Measurements from ENCODE around the gene HOXA6. TPM values are rescaled to one million over a fixed set of nuclear protein-coding genes. Genes with fewer than 3 reads are reported as not detected.

Gene HOXA6
- total RNA-seq, 1 donor from 2014 or later: not detected

DNA sequence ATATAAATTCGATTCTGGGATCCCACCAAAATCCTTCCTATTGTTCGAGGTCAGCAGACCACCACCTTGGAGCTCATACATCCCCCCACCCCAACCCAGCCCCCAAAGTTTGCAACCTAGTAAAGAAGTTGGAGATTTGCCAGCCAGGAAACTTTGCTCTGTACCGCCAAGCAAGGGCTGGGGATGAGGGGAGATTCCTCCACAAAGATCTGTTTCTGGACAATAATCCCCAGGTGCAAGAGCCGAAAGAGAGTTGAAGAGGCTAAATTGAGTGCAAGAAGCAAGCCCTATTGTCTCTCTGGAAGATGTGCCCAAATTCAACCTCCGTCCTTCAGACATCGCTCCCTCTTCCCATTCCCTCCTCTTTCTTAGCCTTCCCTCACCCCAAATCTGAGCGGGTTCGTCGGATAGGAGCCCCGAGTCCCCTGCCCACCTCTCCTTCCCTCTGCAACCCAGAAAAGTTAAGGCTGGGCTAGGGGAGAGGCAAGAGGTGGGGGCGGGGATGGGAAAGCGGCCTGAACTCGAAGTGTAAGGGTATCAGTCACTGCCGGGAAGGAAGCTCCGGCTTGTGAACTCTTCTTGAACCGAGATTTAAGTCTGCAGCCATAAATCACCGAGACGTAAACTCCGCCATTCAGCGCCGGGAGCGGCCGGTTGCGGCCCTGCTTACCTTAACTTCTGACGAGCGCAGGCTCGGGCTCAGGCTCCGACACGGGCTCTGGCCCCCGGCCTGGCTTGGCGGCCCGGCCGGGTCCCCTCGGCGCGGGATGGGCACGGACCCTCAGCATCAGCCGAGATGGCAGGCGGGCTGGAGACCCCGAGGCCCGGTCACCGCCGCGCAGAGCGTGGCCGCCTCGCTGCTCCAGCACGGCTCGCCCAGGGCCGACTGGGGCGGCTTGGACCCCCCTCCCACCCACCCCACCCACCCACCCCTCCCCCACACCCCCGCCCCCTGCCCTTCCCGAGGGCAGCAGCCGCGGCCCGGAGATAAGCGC is 34.3 kb downstream of the HOXA6 start:
- intact Hi-C loops (cut with micrococcal nuclease): no loop called here

GRCh38 chr7:27112361-27112760 is 35.2 kb downstream of the HOXA6 start:
- intact Hi-C loops (cut with micrococcal nuclease): no loop called here

- intact Hi-C loops (cut with micrococcal nuclease): no loop called here
Observed at GRCh38 chr7:27111751-27112277, 35.8 kb downstream of the HOXA6 start.

- intact Hi-C loops (cut with micrococcal nuclease): no loop called here
Observed at GRCh38 chr7:27111042-27111750, 36.4 kb downstream of the HOXA6 start.

DNA sequence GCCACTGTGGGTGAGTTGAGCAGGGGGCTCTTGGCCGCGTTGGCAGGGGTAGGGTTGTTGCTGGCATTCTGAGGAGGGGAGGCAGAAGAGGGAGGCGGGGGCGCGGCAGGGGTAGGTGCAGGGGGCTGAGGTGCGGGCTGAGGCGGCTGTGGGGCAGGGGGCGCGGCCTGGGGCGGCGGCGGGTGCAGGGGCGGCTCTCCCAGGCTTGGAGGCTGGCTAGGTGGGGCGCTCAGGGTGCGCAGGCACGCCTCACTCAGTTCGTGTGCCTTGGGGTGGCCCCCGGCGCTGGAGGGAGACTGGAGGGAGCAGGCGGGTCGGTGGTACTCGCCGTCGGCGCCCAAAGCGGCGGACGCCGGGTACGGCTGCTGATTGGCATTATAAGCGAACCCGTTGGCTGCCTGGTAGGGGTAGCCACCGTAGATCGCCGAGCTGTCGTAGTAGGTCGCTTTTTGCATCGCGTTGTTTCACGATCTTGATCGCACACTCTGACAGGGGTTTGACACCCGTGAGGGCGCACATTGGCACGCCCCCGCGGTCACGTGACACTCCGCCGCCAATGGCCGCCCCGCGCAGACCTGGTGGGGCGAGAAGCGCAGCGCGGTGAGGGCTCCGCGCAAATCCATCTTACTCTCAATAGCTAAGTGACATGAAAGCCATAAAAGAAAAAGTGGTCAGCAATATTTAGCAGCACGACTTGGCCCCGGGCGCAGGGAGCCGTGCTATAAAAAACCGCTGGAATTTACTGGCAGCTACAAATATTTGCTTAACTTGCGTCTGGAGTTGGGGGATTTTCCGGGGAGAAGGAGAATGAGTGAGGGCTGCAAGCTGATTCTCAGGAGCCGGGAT is 37.2 kb downstream of the HOXA6 start:
- intact Hi-C loops (cut with micrococcal nuclease): no loop called here

DNA sequence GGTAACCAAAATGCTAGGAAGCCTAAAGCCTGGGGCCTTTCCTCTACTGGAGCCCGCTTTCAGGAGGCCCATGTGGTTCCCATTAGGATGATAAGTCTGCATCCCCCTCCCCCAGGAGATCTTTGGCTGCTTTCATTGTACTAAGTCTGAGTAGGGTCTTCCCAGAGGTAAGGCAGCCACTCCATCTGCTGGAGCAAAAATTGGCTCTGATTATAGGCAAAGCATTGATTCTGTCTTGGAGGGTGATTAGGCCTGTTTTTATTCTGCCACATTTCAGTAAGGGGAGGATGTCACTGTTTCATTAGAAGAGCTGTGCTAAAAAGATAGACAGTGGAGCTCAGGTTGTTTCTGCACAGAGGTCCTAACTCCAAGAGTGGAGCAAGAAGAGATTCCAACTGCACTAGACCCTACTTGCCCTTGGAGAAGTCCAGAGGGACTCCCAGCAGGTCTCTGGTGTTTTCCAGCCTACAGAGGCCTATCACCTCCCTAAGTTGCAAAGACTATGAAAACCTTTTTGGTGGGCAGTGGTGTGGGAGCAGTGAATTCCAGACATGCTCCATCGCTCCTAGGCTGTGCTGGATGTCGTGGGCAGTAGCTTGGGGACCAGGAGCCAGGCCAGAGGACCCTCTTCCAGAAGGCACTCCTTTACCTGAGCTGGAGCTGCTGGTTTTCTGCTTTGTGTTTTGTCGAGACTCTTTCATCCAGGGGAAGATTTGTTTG is 37.9 kb downstream of the HOXA6 start:
- intact Hi-C loops (cut with micrococcal nuclease): no loop called here

GRCh38 chr7:27108390-27109127 is 39.0 kb downstream of the HOXA6 start:
- intact Hi-C loops (cut with micrococcal nuclease): no loop called here

GRCh38 chr7:27107391-27108381 is 39.9 kb downstream of the HOXA6 start:
- intact Hi-C loops (cut with micrococcal nuclease): no loop called here

GRCh38 chr7:27106901-27107240 is 40.7 kb downstream of the HOXA6 start:
- intact Hi-C loops (cut with micrococcal nuclease): no loop called here

DNA sequence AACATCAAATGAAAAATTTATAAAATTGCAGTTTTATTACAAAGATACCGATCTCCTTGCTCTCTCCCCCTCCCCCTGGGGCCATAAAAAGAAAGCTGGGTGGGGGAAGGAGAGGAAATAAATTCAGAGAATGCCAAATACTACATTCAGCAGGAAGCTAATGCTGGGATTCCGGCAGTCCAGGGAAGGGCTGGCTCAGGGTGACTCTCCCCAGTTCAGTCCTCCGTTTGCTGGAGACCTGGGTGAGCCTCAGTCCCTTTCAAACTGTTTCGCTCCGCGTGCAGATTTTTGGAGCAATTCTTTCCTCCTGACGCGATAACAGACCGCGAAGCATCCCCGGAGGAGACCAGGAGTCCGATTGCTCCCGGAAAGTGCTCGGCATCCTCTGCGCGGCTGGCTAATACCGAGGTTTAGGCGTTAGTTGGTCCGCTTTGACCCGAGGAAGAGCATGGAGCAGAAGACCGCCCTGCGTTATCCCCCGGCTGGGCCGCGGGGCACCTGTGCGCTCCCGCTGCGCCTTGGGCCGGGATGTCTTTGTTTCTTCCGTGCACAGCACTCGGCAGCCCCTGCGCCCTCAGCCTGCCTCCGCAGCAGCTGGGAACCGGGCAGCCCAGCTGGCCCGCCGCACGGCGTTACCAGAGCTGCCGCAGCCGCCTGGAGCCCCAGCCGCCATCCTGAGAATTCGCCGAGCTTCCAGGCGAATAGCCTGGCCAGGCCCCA is 41.2 kb downstream of the HOXA6 start:
- intact Hi-C loops (cut with micrococcal nuclease): no loop called here

DNA sequence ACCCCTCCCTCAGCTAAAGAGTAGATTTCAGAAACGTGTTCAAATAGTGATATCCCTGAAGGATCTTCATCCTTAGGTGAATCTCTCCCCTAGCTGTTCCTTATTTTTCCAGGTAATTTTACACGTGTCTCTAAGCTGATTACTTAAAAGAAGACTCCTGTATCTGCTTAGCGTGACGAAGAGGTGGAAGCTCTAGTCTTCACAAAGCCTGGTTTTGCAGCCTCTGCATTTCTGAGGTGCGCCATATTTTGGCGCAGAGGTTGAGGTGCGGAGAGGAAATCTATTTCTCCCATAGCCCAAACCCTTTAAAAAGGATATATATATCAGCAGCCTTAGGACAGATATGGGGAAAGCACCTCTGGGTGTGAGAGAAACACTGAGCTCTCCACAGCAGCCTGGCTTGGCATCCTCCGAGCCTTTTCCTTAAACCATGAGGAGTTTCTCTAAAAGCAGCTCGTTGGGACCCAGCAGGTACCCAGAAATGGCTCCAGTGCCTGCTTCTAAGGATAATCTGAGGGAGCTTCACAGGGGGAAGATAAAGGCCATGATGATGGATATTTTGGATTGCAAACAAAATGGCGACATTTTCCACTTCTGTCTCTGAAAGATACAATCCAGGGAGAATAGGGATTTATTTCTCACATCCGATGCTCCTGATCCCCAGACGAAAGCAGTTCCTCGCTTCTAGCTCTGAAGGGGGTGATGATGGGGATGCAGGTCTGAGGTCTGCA is 42.1 kb downstream of the HOXA6 start:
- intact Hi-C loops (cut with micrococcal nuclease): no loop called here

- intact Hi-C loops (cut with micrococcal nuclease): no loop called here
Observed at GRCh38 chr7:27104341-27105058, 43.1 kb downstream of the HOXA6 start.

GRCh38 chr7:27103489-27104226 is 43.9 kb downstream of the HOXA6 start:
- intact Hi-C loops (cut with micrococcal nuclease): no loop called here

- intact Hi-C loops (cut with micrococcal nuclease): no loop called here
Observed at GRCh38 chr7:27102581-27103442, 44.8 kb downstream of the HOXA6 start, which contains the start of gene HOXA2. TSS of gene HOXA2 (minus strand) at chr7:27102683. CDS start at chr7:27102500, 183 bp downstream.

Measured in T-helper 2 cell treated with Interferon-gamma antibody and Interleukin-4, amounts not matched to agents 100 ng/mL and 5 ng/mL, for 36 hours (primary cell).